NCI-H510A treated with DMSO at 0.1 percent for 48 hours (cell line): ENCODE measurements around the gene PGF.
"Not testable (repeated sequence)": the region's sequence is repeated elsewhere in the genome, so short reads cannot be mapped to it uniquely, and the experiment has no call there.

ENCODE experiments used
- DNase-seq: peaks from one replicate; lab custom pipeline; 2025; lab: John Stamatoyannopoulos, UW

The PGF gene

DNA sequence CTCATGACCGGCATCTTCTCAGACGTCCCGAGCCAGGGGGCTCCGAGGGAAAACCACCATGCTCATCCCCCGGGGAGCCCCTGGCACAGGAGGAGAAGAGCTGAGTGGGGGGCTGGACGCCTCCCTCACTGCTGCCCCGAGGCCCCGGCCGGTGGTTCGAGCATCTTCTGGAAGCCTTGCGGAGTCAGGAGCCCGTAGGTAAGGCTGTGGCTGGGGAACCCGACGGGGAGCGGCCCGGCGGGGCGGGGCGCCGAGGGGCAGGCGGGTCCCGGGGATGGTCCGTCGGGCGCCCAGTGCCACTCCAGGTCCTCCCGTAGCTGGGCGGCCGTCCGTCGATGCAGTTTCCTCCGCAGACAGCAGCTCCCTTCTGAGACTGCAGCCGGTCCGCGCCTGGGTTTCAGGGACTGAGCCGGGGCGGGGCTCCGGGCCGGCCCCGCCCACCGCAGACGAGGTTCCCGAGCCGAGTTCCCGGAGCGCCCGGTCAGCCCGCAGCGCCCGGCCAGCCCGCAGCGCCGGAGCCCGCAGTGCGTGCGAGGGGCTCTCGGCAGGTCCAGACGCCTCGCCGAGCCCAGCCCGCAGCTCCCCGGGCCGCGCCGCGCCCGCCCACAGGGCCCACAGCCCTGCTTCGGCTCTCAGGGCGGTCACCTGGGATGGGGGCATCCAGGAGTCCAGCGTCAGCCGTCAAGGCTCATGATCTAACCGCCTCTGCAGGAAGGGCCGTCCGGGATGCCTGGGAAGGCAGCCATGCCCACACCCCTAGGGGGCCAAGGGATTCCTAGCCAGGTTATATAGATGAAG is at the start of gene PGF:
Gene PGF (minus strand): TSS at position 369 of the 798 bp plus-strand sequence. CDS start 355 bp downstream, at position 14.
- DNase-seq, result peak; percentile 48

DNA sequence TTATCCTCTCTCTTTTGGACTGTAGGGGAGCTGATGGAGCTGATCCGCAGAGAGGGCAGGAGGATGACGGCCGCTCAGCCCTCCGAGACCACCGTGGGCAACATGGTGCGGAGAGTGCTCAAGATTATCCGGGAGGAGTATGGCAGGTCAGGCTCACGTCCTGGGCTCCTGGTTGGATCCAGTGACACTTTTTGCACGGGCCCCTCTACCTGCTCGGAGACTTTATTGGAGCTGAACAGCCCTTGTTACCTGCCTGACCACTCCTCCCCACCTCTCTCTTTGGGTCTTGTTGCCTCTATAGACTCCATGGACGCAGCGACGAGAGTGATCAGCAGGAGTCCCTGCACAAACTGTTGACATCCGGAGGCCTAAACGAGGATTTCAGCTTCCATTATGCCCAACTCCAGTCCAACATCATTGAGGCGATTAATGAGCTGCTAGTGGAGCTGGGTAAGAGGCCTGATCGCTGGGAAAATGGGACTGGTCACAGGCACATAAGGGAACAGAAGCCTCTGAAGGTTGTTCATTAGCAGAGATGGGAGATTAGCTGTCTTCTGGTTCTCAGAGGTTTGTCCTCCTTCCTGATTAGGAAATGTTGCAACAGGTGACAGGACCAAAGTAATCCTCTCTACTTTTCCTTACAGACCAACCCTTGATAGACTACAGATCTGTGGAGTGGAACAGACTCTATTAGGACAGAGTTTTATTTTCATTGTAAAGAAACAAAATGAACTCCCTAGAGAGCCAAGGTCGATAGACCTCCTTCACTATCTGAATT is 48.0 kb upstream of the PGF start:
- no peak for DNase-seq

DNA sequence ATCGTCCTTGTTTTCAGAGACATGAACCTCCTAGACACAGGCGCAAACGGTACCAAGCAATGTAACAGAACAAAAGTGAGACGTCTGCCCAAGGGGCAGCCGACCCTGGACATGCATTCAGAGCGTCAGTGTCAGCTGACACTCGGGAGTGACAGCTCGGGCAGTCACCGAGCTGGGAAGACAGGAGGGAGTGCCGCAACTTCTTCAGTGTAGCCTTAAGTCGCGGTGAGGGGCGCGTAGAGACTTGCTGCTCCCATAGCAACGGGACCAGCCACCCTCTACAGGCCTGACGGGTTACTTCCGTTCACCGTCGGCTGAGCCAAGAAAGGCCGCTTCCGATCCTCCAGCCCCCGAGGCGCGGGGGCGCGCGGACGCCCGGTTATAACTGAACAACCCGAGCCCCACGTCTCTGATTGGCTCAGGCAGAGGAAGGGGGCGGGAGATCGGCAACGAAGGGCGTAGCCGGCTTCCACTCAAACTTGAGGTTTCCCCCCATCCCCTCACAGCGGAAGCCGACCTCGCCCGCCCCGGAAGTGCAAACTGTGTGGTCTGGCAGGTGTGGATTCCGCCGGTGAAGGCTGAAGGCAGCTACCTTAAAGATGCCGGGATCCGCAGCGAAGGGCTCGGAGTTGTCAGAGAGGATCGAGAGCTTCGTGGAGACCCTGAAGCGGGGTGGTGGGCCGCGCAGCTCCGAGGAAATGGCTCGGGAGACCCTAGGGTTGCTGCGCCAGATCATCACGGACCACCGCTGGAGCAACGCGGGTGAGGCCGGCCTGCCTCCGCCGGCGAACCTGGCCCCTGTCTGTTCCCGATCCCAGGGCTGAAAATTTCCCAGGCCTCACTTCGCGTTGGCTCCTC is 47.2 kb upstream of the PGF start, which contains the start of gene EIF2B2:
Gene EIF2B2 (plus strand): TSS at position 530 of the 858 bp plus-strand sequence. CDS start 70 bp downstream, at position 600.
- DNase-seq, result peak; percentile 94

DNA sequence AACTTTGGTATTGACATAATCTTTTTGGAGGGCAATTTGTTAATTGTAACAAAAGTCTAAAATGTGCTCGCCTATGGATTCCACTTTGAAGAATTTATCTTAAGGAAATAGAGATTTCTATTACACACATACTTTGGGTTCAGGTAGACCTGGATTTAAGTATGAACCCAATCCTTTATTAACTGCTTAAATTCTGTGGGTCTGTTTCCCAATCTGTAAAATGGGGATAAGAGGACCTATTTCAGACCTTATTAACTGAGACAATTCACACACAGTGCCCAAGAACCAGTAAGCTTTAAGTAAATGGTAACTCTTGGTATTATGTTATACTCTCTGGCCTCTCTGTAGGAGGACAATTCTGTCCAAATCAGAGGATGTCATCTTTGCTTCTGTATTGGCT is 46.5 kb upstream of the PGF start:
- DNase-seq, result no peak

DNA sequence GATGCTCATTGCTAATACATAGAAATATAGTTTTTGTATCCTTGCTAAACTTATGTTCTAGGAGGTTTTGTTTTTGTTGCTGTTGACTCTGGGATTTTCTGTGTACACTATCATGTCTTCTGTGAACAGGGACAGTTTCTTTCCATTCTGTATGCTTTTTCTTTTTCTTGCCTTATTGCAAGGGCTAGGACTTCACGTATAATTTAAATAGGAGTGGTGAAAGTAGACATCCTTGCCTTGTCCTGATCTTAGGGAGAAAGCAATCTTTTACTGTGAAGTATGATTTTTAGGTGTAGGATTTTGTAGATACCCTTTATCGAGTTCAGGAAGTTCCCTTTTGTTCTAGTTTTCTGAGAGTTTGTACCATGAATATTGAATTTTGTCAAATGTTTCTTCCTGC is 45.9 kb upstream of the PGF start:
- DNase-seq, result no peak

DNA sequence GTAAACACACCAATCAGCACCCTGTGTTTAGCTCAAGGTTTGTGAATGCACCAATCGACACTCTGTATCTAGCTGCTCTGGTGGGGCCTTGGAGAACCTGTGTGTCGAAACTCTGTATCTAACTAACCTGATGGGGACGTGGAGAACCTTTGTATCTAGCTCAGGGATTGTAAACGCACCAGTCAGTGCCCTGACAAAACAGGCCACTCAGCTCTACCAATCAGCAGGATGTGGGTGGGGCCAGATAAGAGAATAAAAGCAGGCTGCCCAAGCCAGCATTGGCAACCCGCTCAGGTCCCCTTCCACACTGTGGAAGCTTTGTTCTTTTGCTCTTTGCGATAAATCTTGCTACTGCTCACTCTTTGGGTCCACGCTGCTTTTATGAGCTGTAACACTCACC is 40.4 kb upstream of the PGF start:
- not testable (repeated sequence) for DNase-seq

DNA sequence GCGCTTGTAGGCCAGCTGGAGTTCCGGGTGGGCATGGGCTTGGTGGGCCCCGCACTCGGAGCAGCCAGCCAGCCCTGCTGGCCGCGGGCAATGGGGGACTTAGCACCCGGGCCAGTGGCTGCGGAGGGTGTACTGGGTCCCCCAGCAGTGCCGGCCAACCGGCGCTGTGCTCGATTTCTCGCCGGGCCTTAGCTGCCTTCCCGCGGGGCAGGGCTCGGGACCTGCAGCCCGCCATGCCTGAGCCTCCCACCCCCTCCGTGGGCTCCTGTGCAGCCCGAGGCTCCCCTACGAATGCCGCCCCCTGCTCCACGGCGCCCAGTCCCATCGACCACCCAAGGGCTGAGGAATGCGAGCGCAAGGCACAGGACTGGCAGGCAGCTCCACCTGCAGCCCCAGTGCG is 38.8 kb upstream of the PGF start:
- not testable (repeated sequence) for DNase-seq

DNA sequence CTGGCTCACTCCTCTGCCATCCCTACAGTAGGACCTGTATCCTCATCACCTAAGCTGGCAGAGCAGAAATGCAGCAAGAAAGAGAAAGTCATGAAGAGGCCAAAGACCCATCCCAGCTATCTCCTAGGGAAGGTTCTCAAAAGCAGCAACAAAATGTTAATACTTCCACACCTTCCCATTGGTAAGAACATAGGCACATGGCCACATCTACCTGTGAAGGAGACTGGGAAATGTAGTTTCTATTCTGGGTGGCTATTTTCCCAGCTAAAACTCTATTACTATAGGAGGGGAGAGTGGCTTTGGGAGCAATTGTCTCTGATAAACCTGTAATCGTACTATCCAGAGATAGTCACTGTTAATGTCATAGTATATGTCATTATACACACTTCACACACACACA is 33.6 kb upstream of the PGF start:
- DNase-seq, result no peak

DNA sequence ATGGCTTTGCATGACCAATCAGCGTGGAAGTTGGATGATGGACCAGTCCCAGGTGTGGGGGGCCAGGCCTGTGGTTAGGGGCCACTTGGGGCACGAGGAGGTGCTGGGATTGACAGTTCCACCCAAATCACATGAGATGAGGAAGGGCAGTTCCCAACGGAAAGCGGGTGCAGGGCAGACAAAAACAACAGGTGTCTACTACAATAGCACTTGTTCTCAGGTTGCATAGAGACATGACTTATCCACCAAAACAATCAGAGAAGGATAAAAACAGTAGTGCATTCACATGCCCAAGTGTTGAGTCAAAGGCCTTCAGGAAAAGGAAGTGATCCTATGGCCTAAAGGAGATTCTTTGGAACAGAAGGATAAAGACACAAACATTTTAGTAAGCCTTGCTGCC is 32.7 kb upstream of the PGF start:
- DNase-seq, result peak; percentile 43

DNA sequence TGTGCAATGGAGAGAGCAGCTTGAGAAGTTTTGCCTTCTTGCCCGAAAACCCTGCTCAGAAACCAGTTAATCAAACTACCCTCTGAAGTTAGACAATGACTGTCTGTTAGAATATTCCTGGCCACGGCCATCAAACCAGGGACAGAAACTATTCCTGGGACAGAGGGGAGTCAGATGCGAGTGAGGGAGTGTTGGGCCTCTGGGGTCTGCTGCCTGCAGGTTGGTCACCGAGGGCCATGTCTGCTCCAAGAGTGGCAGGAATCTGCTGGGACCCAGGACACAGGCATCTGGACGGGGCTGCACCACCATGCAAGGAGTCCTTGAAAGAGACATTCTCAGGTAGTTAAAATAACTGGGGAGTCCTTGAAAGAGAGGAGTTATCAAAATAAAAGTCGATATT is 30.4 kb upstream of the PGF start:
- DNase-seq, result no peak

DNA sequence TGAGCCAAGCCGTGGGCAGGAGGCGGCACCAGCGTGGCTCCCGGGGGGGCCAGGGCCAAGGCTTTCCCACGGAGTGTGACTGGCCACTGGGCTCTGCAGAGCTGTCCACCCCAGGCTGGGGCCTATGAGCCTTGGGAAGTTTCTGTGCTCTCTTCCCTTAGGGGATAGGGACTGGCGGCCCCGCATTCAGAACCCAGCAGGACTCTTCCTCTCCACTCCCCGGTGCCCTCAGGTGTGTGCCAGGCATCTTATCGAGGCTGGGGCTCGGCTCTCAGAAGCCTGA is 29.6 kb upstream of the PGF start:
- DNase-seq, result no peak

DNA sequence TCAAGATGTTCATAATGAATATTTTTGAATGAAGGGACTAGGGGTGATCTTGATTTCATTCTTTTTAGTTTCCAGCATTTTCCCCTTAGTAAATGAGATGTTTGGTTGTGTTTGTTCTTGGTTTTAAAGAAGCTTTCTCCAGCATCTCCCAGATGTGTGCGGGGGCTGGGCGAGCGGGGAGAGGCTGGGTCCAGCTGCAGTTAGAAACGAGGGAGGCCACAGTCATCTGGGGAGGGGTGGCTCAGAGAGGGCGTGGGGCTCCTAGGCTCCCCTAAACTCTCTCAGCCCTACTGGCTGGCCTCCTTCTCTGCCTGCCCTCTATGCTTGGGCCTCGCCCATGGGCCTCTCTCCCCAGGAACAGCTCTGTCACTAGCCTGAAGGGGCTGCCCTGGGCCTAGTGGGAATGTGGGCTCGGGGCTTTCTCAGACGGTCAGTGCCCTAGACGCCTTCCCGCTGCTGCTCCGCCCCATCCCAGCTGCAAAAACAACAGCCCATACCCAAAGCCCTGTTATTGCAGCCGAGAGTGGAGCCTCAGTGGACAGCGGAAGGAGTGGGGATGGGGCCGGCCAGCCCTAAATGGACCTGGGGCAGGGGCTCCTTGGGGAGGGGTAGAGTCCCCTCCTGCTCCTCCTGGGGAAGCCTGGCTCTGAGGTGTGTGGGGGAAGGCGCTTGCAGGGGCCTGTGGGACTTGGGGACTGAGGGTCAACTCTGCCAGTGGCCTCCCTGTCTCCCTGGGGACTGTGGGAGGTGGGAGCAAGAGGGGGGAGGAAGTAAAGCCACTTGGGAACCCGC is 29.0 kb upstream of the PGF start:
- no peak for DNase-seq

DNA sequence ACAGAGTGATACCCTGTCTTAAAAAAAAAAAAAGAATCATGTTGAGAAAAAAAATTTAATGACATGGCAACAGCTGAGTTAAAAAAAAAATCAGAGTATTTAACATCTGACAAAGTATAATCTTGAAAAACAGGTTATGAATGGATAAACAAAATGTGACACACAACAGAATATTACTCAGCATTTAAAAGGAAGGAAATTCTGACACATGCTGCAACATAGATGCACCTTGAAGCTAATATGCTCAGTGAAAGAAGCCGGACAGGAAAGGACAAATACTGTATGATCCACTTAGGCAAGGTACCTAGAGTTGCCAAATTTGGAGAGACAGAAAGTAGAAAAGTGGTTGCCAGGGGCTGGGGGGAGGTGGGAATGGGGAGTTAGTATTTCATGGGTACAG is 27.9 kb upstream of the PGF start:
- no peak for DNase-seq

DNA sequence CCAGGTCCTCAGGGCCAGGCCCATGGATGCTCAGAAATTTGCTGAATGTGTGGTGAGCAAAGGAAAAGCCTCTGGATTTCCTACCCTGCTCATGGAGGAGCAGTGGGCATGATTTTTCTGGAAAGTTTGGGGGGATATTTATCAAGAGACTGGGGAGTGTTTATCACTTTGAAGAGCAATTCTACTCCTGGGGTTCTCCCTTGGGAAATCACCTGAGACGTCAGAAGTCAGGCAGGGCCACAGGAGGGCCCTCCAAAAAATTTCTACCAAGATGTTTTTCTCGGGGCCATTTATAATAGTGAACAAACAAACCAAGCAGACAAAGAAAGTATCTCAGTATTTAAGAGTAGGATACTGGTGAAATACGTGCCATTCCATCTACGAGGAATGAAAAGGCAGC is 27.3 kb upstream of the PGF start:
- DNase-seq, result no peak

DNA sequence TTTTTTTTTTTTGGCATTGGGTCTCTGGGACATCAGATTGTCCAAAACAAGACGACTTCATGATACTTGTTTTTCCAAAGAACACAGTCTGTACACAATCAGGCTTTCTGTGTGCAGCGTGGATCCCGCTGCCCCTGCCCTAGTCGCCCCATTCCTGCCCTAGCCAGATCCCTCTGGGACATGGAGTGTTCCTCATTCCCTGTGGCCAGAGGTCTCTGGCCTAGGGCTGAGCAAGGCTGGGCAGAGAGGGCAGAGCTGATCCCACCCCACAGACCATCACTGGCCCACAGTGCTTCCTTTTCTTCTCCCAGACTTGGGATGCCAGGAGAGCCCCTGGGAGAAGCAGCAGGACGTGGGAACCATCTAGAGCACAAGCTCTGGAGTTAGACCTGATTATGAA is 26.4 kb upstream of the PGF start:
- DNase-seq, result no peak

DNA sequence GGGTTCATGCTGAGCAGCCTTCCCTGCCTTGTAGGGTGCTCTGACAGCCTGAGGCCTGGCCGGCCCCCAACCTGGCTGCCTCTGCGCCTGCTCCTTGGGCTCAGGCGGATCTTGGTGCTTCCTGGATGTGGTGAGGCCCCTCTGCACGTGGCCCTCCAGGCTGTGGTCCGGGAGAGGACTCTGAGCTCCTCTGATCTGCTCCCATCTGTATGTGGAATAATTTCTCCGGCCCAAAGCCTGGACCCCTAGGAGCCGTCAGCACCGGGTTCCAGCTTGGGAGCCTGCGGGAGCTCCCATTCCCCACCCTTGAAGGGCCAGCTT is 26.0 kb upstream of the PGF start:
- DNase-seq, result no peak

DNA sequence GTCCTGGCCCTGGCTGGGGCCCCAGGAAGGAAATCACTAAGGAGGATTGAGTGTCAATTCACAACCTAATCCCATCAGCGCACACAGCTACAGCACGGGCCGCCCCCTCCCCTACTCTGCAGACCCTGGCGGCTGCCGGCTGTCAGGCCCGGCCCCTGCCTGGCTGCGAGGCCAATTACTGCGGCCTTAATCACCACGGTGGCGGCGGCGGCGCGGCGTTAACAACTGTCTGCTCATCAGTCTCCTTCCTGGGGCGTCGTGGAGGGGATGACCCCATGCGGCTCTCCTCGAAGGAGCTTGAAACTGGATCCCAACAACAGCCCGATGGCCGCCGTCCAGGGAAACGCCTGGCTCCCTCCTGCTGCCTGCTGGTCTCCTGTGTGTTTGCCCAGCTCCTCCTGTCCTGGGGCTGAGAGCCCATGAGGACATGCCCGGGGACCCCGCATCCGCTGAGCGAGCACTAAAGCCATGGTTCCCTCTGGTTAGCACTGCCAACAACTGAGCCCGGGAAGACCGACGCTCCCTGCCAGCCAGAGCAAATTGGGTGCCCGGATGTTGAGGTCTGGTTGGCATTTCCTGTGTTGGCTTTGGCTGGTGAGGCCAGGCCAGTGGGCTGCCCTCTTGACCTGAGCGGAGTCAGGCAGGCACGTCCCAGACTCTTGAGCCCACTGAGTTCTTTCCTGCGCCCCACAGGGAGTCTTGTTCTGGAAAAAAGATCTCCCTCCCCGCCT is 25.5 kb upstream of the PGF start:
- DNase-seq, result no peak

DNA sequence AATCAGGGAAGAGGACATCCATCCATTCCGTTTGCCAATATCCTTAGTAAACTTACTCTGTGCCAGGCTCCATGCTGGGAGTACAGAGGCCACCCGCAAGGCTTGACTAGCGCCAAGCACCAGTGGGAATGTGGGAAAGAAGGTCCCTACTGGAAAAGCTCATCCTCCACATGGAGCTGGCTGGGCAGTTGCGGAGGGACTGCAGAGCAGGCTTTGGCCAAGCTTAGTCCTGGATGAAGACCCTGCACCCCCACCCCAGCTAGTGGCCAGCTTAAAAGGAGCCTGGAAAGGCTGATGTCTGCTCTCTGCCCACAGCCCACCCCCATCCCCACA is 25.0 kb upstream of the PGF start:
- DNase-seq, result no peak

DNA sequence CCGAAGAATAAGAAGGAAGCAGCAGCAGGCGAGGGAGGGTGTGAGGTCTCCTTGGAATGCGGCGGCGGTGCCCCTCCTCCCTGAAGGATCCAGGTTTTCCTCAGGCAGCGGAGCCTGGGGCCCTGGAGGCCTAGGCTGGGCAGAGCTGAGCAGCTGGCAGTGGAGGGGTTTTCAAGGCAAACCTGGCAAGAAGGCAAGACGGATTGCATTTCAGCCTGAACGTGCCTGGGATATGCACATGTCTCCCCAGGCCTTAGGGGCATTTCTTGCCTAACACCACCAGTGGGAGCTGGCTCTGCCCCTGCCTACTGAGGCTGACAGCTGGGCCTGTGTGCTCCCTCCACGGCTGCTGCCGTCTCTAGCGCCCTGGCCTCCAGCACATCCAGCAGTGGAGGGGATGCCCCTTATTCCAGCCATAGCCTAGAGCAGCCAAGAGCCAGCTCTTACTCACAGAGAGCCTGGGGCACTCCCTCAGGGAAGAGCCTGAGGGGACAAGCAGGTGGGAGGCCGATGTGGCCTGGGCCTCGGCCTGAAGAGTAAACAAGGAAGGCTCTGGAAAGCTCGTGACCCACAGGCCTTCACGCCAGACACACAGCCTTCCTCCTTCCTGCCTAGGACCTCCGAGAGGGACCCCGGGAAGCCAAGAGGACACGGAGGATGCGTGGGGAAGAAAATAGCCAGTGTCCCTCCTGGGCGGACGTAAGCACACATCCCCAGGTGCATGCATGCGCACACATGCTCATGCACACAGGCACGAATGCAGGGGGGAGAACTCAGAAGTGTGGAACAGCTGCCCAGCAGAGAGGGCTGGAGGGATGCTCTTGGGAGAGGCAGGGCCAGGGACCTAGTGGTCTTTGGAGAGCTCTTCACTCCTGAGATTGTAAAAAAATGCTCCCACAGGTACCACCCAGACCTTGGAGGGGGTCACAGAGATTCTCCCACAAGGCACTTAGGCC is 24.3 kb upstream of the PGF start:
- no peak for DNase-seq

DNA sequence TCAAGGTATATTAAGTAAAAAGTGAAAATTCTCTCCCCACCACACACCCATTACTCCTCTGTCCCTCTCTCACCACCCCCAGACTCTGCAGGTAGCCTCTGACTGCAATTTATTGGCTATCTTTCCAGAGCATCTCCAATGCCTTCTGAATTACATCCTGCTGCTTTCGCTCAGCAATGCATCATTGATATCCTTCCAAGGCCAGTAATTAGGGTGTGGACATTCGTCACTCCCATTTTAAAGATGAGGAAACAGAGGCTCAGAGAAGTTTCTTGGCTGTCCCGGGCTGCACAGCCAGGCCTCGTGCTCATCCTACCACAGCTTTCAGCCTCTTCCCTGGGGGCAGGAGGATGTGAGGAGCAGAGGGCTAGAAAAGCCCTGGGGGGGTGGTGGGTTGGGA is 23.6 kb upstream of the PGF start:
- no peak for DNase-seq
